Embryonic facial prominence (tissue), 1 donor: ENCODE results near the gene PUS1.
"Not testable (repeated sequence)": the region's sequence is repeated elsewhere in the genome, so short reads cannot be mapped to it uniquely, and the experiment has no call there.

Experiments used
- DNase-seq: peaks from one replicate; pipeline ENCODE4 v3.0.0-alpha.2; 2016; ENCODE audit errors: extremely low spot score

The PUS1 gene

GRCh38 chr12:131959641-131960589 lies 30.8 kb downstream of the PUS1 start:
- no peak for DNase-seq

DNA sequence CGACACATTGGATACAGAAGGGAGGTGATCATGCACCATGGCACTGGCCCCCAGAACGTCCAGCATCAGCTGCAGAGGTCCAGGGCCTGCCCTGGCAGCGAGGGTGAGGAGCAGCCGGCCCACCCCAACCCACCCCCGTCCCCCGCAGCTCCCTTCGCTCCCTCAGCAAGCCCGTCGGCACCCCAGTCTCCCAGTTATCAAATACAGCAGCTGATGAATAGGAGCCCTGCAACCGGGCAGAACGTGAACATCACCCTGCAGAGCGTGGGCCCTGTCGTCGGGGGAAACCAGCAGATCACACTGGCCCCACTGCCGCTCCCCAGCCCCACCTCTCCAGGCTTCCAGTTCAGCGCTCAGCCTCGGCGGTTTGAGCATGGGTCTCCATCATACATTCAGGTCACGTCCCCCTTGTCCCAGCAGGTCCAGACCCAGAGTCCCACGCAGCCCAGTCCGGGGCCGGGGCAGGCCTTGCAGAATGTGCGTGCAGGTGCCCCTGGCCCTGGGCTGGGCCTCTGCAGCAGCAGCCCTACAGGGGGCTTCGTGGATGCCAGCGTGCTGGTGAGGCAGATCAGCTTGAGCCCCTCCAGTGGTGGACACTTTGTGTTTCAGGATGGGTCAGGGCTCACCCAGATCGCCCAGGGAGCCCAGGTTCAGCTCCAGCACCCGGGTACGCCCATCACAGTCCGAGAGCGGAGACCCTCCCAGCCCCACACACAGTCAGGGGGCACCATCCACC lies 31.7 kb downstream of the PUS1 start:
- not testable (repeated sequence) for DNase-seq

DNA sequence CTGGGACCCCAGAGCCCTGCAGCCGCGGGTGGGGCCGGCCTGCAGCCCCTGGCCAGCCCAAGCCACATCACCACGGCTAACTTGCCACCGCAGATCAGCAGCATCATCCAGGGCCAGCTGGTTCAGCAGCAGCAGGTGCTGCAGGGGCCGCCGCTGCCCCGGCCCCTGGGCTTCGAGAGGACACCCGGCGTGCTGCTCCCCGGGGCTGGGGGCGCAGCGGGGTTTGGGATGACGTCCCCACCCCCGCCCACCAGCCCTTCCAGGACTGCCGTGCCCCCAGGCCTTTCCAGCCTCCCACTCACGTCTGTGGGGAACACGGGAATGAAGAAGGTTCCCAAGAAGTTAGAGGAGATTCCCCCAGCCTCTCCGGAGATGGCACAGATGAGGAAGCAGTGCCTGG lies 32.3 kb downstream of the PUS1 start:
- DNase-seq: not testable (repeated sequence)

DNA sequence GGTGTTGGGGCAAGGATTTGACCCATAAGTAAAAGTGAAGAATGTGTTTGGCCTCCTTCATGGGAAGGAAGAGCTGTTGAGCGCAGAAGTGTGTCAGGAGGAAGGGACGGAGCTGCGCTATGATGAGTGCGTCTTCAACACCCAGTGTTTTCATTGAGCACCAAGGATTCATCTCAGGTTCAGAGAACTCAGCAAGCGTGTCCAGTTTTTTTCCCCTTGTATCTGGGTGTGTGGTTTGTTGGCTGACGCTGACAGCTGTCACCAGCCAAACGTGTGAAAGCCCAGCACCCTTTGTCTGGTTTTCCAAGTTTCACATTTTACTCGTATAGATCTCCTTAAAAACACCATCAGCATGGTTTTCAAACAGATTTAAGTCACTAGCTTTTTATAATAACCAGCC lies 33.0 kb downstream of the PUS1 start:
- no peak for DNase-seq

- no peak for DNase-seq
Measured at GRCh38 chr12:131963381-131963780, 34.3 kb downstream of the PUS1 start.

- no peak for DNase-seq
Measured at GRCh38 chr12:131965073-131965472, 36.0 kb downstream of the PUS1 start.

DNA sequence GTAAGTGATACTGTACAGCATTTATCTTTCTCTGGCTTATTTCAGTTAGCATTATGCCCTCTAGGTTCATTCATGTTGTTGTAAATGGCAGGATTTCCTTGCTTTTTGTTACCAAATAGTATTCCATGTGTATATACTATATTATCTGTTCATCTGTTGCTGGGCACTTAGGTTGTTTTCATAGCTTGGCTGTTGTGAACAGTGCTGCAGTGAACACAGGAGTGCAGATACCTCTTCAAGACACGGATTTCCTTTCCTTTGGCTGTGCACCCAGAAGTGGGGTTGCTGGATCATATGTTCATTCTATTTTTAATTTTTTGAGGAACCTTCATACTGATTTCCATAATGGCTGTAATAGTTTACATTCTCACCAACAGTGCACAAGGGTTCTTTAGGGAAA lies 42.1 kb downstream of the PUS1 start:
- no peak for DNase-seq

DNA sequence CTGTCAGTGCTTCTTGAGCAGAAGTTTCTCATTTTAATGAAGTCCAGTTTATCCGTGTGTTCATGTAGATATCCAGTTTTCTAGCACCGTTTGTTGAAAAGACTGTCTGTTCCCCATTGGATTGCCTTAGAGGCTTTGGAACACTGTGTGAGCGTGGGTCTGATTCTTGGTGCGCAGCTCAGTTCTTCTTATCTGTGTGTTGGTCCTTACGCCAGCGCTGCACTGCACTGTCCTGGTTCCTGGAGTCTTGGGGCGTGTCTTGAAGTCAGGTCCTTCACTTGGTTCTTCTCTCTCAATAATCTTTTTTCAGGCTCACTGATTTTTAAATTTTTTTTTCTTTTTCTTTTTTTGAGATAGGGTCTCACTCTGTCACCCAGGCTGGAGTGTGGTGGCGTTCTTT lies 46.2 kb downstream of the PUS1 start:
- DNase-seq: no peak

DNA sequence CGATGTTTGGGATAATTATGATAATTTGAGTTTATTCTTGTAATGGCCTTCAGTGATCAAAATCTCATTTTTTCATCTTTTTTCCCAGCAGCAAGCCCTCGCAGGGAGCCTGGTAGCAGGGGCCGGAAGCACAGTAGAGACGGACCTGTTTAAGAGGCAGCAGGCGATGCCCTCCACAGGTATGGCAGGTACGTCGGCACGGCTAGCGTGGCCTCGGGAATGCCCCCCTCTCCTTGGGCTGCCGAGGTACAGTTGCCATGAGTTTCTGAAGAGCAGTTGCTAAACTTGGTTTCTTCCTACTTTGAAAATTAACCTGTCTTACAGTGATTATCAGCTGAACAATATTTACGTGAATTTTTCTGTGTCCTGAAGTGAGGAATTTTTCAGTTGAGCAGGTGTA lies 50.5 kb downstream of the PUS1 start:
- DNase-seq: no peak

DNA sequence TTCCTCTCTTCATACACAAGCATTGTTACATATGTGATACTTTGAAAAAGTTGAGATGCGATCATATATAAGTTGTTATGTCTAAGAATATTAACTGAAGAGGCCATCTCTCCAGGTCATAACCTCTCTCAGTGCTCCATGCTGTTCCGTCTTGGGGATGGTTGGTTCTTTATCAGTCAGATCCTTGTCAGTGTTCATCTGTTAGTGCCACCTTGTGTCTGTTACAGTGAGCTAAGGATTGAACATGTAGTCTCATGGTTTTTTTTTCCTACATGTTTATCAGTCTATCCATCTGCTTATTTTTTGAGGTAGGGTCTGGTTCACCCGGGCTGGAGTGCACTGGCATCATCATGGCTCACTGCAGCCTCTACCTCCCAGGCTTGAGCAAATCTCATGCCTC lies 51.2 kb downstream of the PUS1 start:
- no peak for DNase-seq

GRCh38 chr12:131981388-131981787 lies 52.3 kb downstream of the PUS1 start:
- DNase-seq: no peak

DNA sequence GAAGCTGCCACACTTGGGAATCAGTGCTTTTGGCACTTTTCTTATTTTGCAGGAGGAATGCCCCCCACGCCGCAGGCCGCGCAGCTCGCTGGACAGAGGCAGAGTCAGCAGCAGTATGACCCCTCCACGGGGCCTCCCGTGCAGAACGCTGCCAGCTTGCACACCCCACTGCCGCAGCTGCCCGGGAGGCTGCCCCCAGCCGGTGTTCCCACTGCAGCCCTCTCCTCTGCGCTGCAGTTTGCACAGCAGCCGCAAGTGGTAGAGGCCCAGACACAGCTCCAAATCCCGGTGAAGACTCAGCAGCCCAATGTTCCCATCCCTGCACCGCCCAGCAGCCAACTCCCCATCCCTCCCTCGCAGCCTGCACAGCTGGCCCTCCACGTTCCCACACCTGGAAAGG lies 53.0 kb downstream of the PUS1 start:
- DNase-seq: no peak

GRCh38 chr12:131983026-131983425 lies 54.0 kb downstream of the PUS1 start:
- no peak for DNase-seq

DNA sequence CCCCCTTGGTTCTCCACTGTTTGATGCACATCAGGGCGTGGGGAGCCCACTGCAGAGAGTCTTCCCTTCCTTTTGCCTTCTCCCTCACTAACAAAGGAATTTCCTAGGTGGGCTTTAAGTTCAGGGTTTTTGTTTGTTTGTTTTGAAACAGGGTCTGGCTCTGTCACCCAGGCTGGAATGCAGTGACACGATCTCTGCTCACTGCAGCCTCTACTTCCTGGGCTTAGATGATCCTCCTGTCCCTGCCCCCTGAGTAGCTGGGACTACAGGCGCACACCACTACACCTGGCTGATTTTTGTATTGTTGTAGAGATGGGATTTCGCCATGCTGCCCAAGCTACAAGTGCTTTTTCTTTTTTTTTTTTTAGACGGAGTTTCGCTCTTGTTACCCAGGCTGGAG lies 54.5 kb downstream of the PUS1 start:
- no peak for DNase-seq

DNA sequence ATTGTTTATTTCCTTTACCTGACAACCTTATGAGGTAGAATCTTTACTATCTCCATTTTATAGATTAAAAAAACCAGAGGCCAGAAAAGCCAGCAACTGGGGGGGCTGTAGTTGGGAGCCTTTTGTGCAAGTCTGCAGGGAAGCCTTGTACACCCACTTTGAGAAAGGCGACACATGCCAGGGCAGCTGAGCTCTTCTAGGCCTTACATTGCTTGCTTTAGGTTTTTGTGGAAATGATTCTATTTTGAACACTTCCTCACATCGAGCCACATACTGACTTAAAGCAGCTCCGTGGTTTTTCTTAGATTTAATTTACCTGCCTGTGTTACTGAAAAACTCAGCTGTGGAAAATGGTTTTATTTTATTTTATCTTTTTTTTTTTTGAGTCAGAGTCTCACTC lies 55.3 kb downstream of the PUS1 start:
- DNase-seq: no peak

DNA sequence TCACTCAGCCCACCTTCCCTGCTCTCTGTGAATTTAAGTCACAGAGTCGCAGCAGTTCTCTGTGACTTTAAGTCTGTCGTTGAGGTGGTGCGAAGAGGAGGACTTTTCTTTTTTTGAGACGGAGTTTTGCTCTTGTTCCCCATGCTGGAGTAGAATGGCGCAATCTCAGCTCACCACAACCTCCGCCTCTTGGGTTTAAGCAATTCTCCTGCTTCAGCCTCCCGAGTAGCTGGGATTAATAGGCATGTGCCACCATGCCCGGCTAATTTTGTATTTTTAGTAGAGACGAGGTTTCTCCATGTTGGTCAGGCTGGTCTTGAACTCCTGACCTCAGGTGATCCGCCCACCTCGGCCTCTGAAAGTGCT lies 56.4 kb downstream of the PUS1 start:
- DNase-seq: not testable (repeated sequence)

GRCh38 chr12:131986361-131986760 lies 57.3 kb downstream of the PUS1 start:
- no peak for DNase-seq

DNA sequence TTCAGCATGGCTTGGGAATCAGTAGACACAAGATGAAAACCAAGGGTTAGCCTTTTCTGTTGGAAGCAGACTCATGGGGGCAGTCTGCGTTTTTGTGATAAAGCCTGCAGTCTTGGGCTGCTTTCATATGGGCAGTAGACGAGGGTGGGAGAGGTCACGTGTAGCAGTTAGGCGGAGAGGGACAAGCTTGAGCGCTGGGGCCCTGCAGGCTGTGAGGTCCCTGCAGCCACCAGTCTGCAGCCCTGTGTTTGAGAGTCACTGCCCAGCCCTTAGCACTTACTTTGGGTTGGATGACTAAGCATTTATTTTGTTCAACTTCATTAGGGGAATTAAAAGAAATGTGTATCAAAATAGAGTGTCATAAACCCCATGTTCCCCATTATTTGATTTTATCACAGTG lies 57.8 kb downstream of the PUS1 start:
- no peak for DNase-seq

DNA sequence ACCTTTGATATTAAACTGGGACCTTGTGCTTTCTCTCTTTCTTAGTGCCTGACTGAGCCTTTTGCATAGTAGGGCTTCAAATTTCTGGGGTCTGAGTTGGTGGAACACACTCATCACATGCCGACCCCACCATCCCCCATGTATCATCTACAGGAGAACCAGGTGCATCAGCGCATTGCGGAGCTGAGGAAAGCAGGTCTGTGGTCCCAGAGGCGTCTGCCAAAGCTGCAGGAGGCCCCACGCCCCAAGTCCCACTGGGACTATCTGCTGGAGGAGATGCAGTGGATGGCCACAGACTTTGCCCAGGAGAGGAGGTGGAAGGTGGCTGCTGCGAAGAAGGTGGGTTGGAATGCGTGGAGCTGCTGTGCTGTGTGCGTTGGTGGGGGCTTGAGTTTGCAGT lies 58.5 kb downstream of the PUS1 start:
- no peak for DNase-seq

DNA sequence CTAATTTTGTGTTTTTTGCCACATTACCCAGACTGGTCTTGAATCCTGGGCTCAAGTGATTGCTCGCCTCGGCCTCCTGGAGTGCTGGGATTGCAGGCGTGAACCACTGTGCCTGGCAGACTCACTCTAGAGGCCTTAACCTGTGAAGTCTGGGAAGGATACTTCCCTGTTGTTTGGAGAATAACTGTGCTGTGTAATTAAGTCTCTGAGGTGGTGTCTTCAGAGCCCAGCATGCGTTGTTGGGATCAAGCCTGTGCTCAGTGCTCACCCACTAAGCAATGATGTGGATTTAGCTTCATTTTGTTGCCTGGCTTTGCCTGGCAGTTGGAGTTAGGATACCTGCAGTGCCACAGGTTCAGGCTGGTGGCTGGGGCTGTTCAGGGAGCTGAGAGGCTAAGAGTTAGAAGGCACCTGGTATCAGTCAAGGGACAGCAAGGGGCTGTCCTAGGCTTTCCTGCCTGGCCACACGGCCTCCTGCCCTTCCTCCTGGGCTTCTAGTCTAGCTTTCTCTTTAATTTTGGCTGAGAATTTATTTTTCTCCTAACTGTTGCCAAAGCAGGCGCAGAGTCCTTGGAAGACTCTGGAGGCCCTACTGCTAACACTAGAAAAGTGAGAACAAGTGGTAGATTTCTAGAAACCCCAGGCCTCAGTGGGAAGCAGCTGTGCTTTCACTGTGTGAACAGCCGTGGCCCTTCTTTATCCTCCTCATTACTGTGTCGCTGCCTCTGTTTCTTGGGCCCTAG lies 59.1 kb downstream of the PUS1 start:
- no peak for DNase-seq

- DNase-seq: no peak
Measured at GRCh38 chr12:131989021-131989420, 59.9 kb downstream of the PUS1 start.
